ENCODE data around the gene DDA1. TPM values are rescaled to one million over a fixed set of nuclear protein-coding genes. Genes with fewer than 3 reads are reported as not detected.

Gene DDA1
- total and polyA plus RNA-seq, 10 of the 15 experiments (the other 5 are each of a cell fraction or from before 2014, with no cell fraction given) = 0.76 to 71.0 (median 39.4) TPM

GRCh38 chr19:17309198-17309964 is at the start of gene DDA1 (continued):
- TF ChIP-seq SKIL (IDR thresholded peaks at IDR 0.05; ENCODE audit: low read depth, poor library complexity, severe bottlenecking) (peak; percentile 52), EGR1 (IDR thresholded peaks at IDR 0.05; ENCODE audit: borderline replicate concordance in 1 of 2, low read depth in 2 of 2, low read length in 2 of 2) (peak in 1 of 2 experiments; percentile 59; a peak in 2 of 3 replicates), NR2F1 (conservative IDR thresholded peaks at IDR 0.05) (peak; percentile 96), BRCA1 (IDR thresholded peaks at IDR 0.05; ENCODE audit: low read depth, low read length) (no peak), RAD51 (IDR thresholded peaks at IDR 0.05) (no peak), MEF2A (IDR thresholded peaks at IDR 0.05; ENCODE audit: insufficient read depth, low read depth, low read length) (no peak), IRF4 (IDR thresholded peaks at IDR 0.05; ENCODE audit: low read depth, low read length) (peak; percentile 64; the same call in 1 of the 2 replicates), ZBED1 (IDR thresholded peaks at IDR 0.05; ENCODE audit: borderline replicate concordance) (no peak), CHD1 (IDR thresholded peaks at IDR 0.05; ENCODE audit: low read depth, low read length) (no peak), NRF1 (conservative IDR thresholded peaks at IDR 0.05; ENCODE audit: low read depth, low read length) (no peak), SUPT20H (IDR thresholded peaks at IDR 0.05; ENCODE audit: borderline replicate concordance, control insufficient read depth, low read depth, low read length) (no peak), SMAD5 (IDR thresholded peaks at IDR 0.05; ENCODE audit: low read depth) (no peak), NR2C2 (IDR thresholded peaks at IDR 0.05; ENCODE audit: borderline replicate concordance, control insufficient read depth, insufficient read length, low read depth) (peak; percentile 69), EP300 (IDR thresholded peaks at IDR 0.05; ENCODE audit: borderline replicate concordance in 1 of 2, control insufficient read depth in 1 of 2, low read depth in 2 of 2, low read length in 2 of 2) (no peak), CREB1 (IDR thresholded peaks at IDR 0.05; ENCODE audit: low read depth) (peak; percentile 89), RBBP5 (conservative IDR thresholded peaks at IDR 0.05) (no peak), RB1 (IDR thresholded peaks at IDR 0.05; ENCODE audit: borderline replicate concordance) (peak; percentile 62; the same call in 1 of the 2 replicates), STAT1 (conservative IDR thresholded peaks at IDR 0.05) (no peak), SRF (IDR thresholded peaks at IDR 0.05; ENCODE audit: low read depth in 2 of 2, low read length in 2 of 2) (no peak), FOS (IDR thresholded peaks at IDR 0.05; ENCODE audit: borderline replicate concordance, extremely low read depth, insufficient read length) (peak; percentile 95), RUNX3 (IDR thresholded peaks at IDR 0.05; ENCODE audit: low read length) (peak; percentile 86), KAT2A (conservative IDR thresholded peaks at IDR 0.05; ENCODE audit: control insufficient read depth, low read depth, low read length) (no peak)
- TF ChIP-seq, protein P1, sequence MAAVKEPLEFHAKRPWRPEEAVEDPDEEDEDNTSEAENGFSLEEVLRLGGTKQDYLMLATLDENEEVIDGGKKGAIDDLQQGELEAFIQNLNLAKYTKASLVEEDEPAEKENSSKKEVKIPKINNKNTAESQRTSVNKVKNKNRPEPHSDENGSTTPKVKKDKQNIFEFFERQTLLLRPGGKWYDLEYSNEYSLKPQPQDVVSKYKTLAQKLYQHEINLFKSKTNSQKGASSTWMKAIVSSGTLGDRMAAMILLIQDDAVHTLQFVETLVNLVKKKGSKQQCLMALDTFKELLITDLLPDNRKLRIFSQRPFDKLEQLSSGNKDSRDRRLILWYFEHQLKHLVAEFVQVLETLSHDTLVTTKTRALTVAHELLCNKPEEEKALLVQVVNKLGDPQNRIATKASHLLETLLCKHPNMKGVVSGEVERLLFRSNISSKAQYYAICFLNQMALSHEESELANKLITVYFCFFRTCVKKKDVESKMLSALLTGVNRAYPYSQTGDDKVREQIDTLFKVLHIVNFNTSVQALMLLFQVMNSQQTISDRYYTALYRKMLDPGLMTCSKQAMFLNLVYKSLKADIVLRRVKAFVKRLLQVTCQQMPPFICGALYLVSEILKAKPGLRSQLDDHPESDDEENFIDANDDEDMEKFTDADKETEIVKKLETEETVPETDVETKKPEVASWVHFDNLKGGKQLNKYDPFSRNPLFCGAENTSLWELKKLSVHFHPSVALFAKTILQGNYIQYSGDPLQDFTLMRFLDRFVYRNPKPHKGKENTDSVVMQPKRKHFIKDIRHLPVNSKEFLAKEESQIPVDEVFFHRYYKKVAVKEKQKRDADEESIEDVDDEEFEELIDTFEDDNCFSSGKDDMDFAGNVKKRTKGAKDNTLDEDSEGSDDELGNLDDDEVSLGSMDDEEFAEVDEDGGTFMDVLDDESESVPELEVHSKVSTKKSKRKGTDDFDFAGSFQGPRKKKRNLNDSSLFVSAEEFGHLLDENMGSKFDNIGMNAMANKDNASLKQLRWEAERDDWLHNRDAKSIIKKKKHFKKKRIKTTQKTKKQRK (IDR thresholded peaks at IDR 0.05; ENCODE audit: low read depth, low read length) = no peak; the same call in 1 of the 2 replicates
- TF ChIP-seq, protein P2, sequence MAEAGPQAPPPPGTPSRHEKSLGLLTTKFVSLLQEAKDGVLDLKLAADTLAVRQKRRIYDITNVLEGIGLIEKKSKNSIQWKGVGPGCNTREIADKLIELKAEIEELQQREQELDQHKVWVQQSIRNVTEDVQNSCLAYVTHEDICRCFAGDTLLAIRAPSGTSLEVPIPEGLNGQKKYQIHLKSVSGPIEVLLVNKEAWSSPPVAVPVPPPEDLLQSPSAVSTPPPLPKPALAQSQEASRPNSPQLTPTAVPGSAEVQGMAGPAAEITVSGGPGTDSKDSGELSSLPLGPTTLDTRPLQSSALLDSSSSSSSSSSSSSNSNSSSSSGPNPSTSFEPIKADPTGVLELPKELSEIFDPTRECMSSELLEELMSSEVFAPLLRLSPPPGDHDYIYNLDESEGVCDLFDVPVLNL (IDR thresholded peaks at IDR 0.05; ENCODE audit: low read depth, low read length) = no peak

Measured in GM12878 (cell line).